GM12878 (cell line): ENCODE data around the gene DUS3L.

Experiments used
- BHLHE40 ChIP-seq, 2 experiments: fragments of 450-650 bp in 1 of 2; IDR thresholded peaks; 2 replicates each; pipeline ENCODE4 v1.6.1; 2011 to 2017; ENCODE audit warnings: low read depth in 2 of 2, borderline replicate concordance in 1 of 2, improper control_type of control experiment in 1 of 2, low read length in 1 of 2, mild to moderate bottlenecking in 1 of 2
- CTCF ChIP-seq, 3 experiments: IDR thresholded peaks in 2 of 3; conservative IDR thresholded peaks in 1 of 3; 2 replicates each; pipeline ENCODE4 v1.5.1; 2011; ENCODE audit warnings: low read depth in 3 of 3, low read length in 3 of 3, mild to moderate bottlenecking in 3 of 3, control low read depth in 2 of 3, moderate library complexity in 2 of 3, inconsistent platforms in 1 of 3, mixed read lengths in 1 of 3; ENCODE audit not compliant: control insufficient read depth in 2 of 3, insufficient read depth in 1 of 3; ENCODE audit errors: extremely low read depth in 1 of 3
- EP300 ChIP-seq, 2 experiments: fragments of 150-350 bp in 1 of 2; IDR thresholded peaks; 2 replicates each; pipeline ENCODE4 v1.6.1; 2011 to 2012; ENCODE audit warnings: low read depth in 2 of 2, low read length in 2 of 2, borderline replicate concordance in 1 of 2, improper control_type of control experiment in 1 of 2, inconsistent platforms in 1 of 2; ENCODE audit not compliant: control insufficient read depth in 1 of 2
- HDAC2 ChIP-seq: fragments of 200-600 bp; sonication (generic); IDR thresholded peaks from 2 replicates; pipeline ENCODE4 v1.6.1; 2017
- KDM1A ChIP-seq: fragments of 200-600 bp; sonication (generic); IDR thresholded peaks from 2 replicates; pipeline ENCODE4 v1.6.1; 2016; ENCODE audit warnings: borderline replicate concordance
- MTA3 ChIP-seq: IDR thresholded peaks from 2 replicates; pipeline ENCODE4 v1.6.1; 2012; ENCODE audit warnings: low read length, inconsistent platforms, borderline replicate concordance
- POLR2A ChIP-seq: IDR thresholded peaks from 2 replicates; pipeline ENCODE4 v1.6.1; 2011; ENCODE audit warnings: low read depth, mild to moderate bottlenecking, low read length
- RBBP5 ChIP-seq: fragments of 200-600 bp; sonication (generic); conservative IDR thresholded peaks from 2 replicates; pipeline ENCODE4 v1.6.1; 2016
- TAF1 ChIP-seq: IDR thresholded peaks from 2 replicates; pipeline ENCODE4 v1.6.1; 2011; ENCODE audit warnings: mild to moderate bottlenecking, low read depth, low read length, borderline replicate concordance
- TARDBP ChIP-seq: IDR thresholded peaks from 2 replicates; pipeline ENCODE4 v1.6.1; 2016; ENCODE audit warnings: borderline replicate concordance
- ZNF24 ChIP-seq: fragments of 450-650 bp; IDR thresholded peaks from 2 replicates; pipeline ENCODE4 v1.6.1; 2017; ENCODE audit warnings: antibody characterized with exemption, mild to moderate bottlenecking

- TF ChIP-seq TARDBP (no peak), KDM1A (no peak), EP300 (IDR thresholded peaks at IDR 0.05; ENCODE audit: borderline replicate concordance in 1 of 2, control insufficient read depth in 1 of 2, low read depth in 2 of 2, low read length in 2 of 2) (no peak), BHLHE40 (IDR thresholded peaks at IDR 0.05; ENCODE audit: borderline replicate concordance in 1 of 2, low read depth in 2 of 2, low read length in 1 of 2) (no peak), RBBP5 (no peak), ZNF24 (no peak), TAF1 (no peak), HDAC2 (no peak), POLR2A (no peak), CTCF (IDR thresholded peaks at IDR 0.05 in 2 of 3, conservative IDR thresholded peaks at IDR 0.05 in 1 of 3; ENCODE audit: control insufficient read depth in 2 of 3, extremely low read depth in 1 of 3, insufficient read depth in 1 of 3, low read depth in 3 of 3, low read length in 3 of 3) (no peak), MTA3 (no peak)
Measured at GRCh38 chr19:5775668-5776309, 15.2 kb downstream of the DUS3L start.
